GM12872 (cell line): ENCODE results near the gene GALM.

Experiments
- TF ChIP-seq, protein P1 (sequence below): IDR thresholded peaks from 3 replicates; pipeline ENCODE4 v1.5.1; 2011; ENCODE audit warnings: low read depth, mild to moderate bottlenecking, low read length, moderate library complexity; ENCODE audit not compliant: insufficient read depth

Gene GALM

DNA sequence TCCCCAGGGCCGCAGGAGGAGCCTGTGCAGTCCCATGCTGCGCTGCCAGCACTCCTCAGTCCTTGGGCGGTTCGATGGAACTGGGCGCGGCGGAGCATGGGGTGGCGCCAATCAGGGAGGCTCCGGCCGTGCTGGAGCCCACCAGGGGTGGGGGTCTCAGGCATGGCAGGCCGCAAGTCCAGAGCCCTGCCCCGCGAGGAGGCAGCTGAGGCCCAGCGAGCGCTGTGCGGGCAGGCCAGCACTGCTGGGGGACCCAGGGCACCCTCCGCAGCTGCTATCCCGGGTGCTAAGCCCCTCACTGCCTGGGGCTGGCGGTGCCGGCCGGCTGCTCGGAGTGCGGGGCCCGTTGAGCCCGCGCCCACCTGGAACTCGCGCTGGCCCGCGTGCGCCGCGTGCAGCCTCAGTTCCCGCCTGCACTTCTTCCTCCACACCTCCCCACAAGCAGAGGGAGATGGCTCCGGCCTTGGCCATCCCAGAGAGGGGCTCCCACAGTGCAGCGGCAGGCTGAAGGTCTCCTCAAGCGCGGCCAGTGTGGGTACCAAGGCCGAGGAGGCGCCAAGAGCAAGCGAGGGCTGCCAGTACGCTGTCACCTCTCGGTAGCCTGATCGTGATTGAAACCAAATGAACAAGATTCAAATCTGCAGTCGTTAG is 22.8 kb upstream of the GALM start:
- TF ChIP-seq, protein P1, sequence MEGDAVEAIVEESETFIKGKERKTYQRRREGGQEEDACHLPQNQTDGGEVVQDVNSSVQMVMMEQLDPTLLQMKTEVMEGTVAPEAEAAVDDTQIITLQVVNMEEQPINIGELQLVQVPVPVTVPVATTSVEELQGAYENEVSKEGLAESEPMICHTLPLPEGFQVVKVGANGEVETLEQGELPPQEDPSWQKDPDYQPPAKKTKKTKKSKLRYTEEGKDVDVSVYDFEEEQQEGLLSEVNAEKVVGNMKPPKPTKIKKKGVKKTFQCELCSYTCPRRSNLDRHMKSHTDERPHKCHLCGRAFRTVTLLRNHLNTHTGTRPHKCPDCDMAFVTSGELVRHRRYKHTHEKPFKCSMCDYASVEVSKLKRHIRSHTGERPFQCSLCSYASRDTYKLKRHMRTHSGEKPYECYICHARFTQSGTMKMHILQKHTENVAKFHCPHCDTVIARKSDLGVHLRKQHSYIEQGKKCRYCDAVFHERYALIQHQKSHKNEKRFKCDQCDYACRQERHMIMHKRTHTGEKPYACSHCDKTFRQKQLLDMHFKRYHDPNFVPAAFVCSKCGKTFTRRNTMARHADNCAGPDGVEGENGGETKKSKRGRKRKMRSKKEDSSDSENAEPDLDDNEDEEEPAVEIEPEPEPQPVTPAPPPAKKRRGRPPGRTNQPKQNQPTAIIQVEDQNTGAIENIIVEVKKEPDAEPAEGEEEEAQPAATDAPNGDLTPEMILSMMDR = no peak

DNA sequence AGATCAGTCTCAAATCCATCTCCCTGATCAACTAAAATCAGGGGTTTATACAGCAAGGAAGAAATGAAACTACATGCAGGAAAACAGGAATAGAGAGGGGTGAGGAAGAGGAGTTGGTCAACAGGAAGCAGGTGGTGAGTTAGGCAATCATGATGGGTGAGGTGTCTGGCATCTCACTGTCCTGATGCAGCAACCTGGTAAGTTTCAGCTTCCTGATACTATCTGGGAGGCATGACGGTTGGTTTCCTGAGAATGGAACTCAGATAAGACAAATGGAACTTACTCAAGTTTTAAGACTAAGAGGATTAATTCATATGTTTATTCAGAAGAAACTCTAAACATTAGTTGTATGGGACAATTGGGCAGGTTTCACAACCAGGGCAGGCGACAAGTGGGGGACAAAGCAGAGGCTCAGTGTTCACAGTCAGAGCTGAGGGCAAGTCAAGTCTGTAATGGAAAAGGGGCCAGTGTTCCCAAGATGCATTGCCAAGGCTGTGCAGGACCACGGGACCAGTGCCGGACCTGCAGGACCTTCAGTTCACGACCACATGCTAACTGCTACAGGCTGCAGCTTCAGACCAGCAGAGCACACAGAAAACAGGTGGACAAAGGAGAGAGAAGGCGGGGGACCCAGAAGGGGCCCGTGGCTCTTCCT is 17.7 kb upstream of the GALM start:
- TF ChIP-seq, protein P1 = no peak

DNA sequence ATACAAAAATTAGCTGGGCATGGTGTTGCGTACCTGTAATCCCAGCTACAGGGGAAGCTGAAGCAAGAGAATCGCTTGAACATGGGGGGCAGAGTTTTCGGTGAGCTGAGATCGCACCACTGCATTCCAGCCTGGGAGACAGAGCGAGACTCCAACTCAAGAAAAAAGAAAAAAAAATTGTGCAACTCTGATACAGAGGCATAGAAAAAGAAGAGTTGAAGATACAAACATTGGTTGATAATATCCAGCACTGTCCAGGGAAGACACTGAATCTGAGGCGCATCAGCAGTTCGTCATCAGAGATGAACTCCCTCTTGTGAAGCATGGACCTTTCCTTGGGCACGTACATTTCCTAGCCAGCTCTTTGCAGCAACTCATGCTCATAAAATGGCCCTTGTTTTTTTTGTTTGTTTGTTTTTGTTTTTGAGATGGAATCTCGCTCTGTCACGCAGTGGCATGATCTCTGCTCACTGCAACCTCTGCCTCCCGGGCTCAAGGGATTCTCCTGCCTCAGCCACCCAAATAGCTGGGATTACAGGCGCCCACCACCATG is 16.7 kb upstream of the GALM start:
- TF ChIP-seq, protein P1 = no peak

DNA sequence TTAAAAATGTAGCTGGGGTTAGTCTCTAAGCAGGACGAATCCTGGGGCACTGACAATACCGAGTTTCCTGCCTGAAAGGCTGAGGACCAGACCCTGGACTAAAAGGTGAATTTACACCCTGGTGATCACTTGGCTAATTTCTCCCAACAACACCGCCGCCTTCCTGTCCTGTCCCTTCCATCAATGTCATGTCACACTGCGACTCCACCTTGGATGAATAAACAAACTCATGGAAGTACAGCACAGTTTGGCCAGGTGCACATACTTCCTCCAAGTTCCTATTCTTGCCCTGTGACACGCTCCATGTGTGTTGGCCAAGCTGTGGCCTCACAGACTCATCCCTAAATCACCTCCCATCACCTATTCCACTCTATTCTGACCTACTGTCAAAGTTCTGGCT is 15.9 kb upstream of the GALM start:
- TF ChIP-seq, protein P1 = no peak

DNA sequence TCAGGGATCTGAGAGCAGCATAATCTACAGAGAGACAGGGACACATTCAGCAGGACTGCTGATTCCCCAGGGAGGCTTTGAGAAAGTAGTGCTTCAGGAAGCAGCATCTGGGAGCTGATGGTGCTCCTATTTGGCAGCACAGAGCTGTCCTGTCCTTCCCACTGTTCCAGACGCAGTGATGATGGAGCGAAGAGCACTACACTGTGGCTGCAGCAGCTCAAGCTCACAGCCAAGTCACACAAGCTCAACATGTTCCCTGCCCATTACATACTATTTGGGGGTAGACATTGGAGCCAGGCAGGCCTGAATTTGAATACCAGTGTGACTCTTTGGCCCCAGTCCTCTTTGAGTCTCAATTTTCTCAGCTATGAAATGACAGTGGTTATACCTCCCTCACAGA is 15.2 kb upstream of the GALM start:
- TF ChIP-seq, protein P1 = no peak

DNA sequence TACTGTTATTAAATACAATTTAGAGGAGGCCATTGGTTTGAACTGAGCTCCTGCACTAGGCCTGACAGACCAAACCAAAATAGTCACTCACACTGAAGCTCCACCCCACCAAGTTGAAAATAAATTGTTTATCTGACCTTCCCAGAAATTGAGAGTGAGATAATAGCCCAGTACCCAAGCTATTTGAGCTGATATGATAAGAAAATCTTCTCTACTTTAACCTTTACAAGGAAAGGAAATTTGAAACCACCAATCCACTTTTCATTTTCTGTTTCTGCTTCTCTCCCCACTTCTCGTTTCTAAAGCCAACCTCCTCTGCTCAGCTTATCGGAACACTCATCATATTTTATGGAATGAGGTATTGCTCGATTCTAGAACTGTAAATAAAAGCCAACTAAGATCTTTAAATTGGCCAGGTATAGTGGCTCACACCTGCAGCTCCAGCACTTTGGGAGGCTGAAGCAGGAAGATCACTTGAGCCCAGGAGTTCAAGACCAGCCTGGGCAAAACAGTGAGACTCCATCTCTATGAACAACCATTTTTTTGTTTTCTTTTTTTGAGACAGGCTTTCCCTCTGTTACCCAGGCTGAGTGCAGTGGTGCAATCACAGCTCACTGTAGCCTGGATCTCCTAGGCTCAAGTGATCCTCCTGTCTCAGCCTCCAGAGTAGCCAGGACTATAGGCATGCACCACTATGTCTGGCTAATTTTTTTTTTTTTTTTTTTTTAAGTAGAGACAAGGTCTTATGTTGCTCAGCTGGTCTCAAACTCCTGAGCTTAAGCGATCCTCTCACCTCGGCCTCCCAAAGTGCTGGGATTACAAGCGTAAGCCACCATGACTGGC is 13.3 kb upstream of the GALM start:
- TF ChIP-seq, protein P1 = no peak

DNA sequence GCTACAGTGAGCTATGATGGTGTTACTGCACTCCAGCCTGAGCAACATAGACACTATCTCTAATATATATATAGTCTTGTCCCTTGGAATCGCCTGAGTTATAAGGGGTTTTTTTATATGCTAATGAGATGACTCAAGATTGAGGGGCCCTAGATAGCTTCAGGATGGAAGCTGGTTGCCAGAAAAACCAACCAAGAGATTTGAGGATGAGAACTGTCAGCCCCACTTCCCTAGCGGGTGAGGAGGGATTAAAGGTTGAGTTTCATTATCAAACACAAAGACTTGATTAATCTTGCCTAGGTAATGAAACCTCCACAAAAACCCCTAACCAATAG is 12.6 kb upstream of the GALM start:
- TF ChIP-seq, protein P1 = no peak
